Gastroesophageal sphincter (tissue), 4 donors: ENCODE results near the gene TTC21A. TPM values are rescaled to one million over a fixed set of nuclear protein-coding genes. Genes with fewer than 3 reads are reported as not detected.

ENCODE experiments used
- ATAC-seq: fragments of 150-250 bp; one replicate; pipeline ENCODE4 v1.9.1; 2016; ENCODE audit warnings: mild to moderate bottlenecking, moderate library complexity
- H3K27ac ChIP-seq, 4 donors: fragments of 200-600 bp; sonication (generic) in 3 of 4; 1 replicate in 3 of 4; 2 replicates in 1 of 4; pipeline ENCODE4 v1.5.1; 2016 to 2019
- H3K27me3 ChIP-seq: fragments of 200-600 bp; sonication (generic); one replicate; pipeline ENCODE4 v1.5.1; 2019
- H3K36me3 ChIP-seq, 2 donors: fragments of 200-600 bp; sonication (generic); one replicate each; pipeline ENCODE4 v1.5.1; 2019; ENCODE audit warnings: control low read depth in 1 of 2
- H3K4me1 ChIP-seq, 3 donors: fragments of 200-600 bp; sonication (generic); 1 replicate in 2 of 3; 2 replicates in 1 of 3; pipeline ENCODE4 v1.5.1; 2016 to 2019; ENCODE audit warnings: control low read depth in 2 of 3
- H3K4me3 ChIP-seq, 2 donors: fragments of 200-600 bp; sonication (generic); one replicate each; pipeline ENCODE4 v1.5.1; 2019; ENCODE audit warnings: mild to moderate bottlenecking in 1 of 2, moderate library complexity in 1 of 2
- H3K9me3 ChIP-seq, 3 donors: fragments of 200-600 bp; sonication (generic); one replicate each; pipeline ENCODE4 v1.5.1; 2017 to 2019; ENCODE audit warnings: control low read depth in 2 of 3
- CTCF ChIP-seq, 4 experiments: fragments of 200-600 bp in 2 of 4; fragments of 450-650 bp in 2 of 4; sonication (generic) in 1 of 4; IDR thresholded peaks; one replicate each; pipeline ENCODE4 v1.5.1; 2017 to 2019; ENCODE audit warnings: antibody characterized with exemption in 4 of 4, mild to moderate bottlenecking in 2 of 4, moderate library complexity in 2 of 4
- EP300 ChIP-seq: sonication (generic); formaldehyde crosslinking; IDR thresholded peaks from one replicate; pipeline ENCODE4 v1.6.1; 2017; ENCODE audit warnings: antibody characterized with exemption, mild to moderate bottlenecking
- POLR2A ChIP-seq, 2 donors: fragments of 450-650 bp; IDR thresholded peaks; one replicate each; pipeline ENCODE4 v1.6.1; 2017; ENCODE audit warnings: antibody characterized with exemption in 2 of 2, mild to moderate bottlenecking in 2 of 2, moderate library complexity in 1 of 2
- POLR2AphosphoS5 ChIP-seq: sonication (generic); formaldehyde crosslinking; IDR thresholded peaks from one replicate; pipeline ENCODE4 v1.6.1; 2017; ENCODE audit warnings: antibody characterized with exemption
- WGBS, 2 donors: methylation state at CpG; one replicate each; pipeline ENCODE4 v1.1.5; 2018; ENCODE audit warnings: low coverage in 1 of 2; 5-methylcytosine and 5-hydroxymethylcytosine counted together
- total RNA-seq, 4 donors: library from RNA; depleted of rRNA; stranded (reverse); fragments of >200 nt; gene quantifications; one replicate each; pipeline ENCODE4 v1.1.0, GENCODE V29; 2016

Gene TTC21A
- total RNA-seq, 4 donors from 2014 or later, result 0.54 to 8.5 (median 5.0) TPM

- Histone ChIP-seq H3K36me3 (peaks cover 0 to 41% of the 10 kb centered on the region in 2 donors), H3K9me3 (no peaks in the 10 kb centered on the region), H3K4me3 (no peak overlapping the region), H3K27me3 (no peaks in the 10 kb centered on the region), H3K4me1 (peaks cover 0 to 10% (median 3%) of the 10 kb centered on the region in 3 donors), H3K27ac (no peak overlapping the region)
- ATAC-seq, result no peak
- 64% methylated on average over 2 of the region's 3 CpGs; no CpG with 5 or more reads in 1 of the 2 donors for WGBS, 2 donors
- no peak for TF ChIP-seq EP300
These were observed 5.8 kb downstream of the TTC21A start for GRCh38 chr3:39113291-39113690.

- WGBS, 2 donors, result 100% methylated on average over 1 of the region's 5 CpGs
- Histone ChIP-seq H3K36me3 (peaks cover 0 to 52% of the 10 kb centered on the region in 2 donors), H3K4me3 (no peak overlapping the region), H3K4me1 (no peaks in the 10 kb centered on the region), H3K9me3 (no peaks in the 10 kb centered on the region), H3K27ac (no peak overlapping the region), H3K27me3 (no peaks in the 10 kb centered on the region)
- TF ChIP-seq EP300 (no peak), POLR2AphosphoS5 (no peak), CTCF (IDR thresholded peaks at IDR 0.05) (no peak), POLR2A (IDR thresholded peaks at IDR 0.05) (no peak)
- no peak for ATAC-seq
These were observed 7.0 kb downstream of the TTC21A start for GRCh38 chr3:39114456-39114855.

GRCh38 chr3:39115870-39116269 lies 8.4 kb downstream of the TTC21A start:
- H3K4me1 ChIP-seq, result no peaks in the 10 kb centered on the region
- H3K36me3 ChIP-seq, result peaks cover 0 to 55% of the 10 kb centered on the region in 2 donors
- TF ChIP-seq CTCF (IDR thresholded peaks at IDR 0.05) (no peak), POLR2AphosphoS5 (no peak), EP300 (no peak), POLR2A (IDR thresholded peaks at IDR 0.05) (no peak)
- 90 to 100% methylated on average over 1 of the region's 3 CpGs for WGBS, 2 donors
- no peak overlapping the region for H3K4me3 ChIP-seq
- ATAC-seq, result no peak
- H3K9me3 ChIP-seq, result no peaks in the 10 kb centered on the region
- H3K27me3 ChIP-seq, result no peaks in the 10 kb centered on the region
- no peak overlapping the region for H3K27ac ChIP-seq

- TF ChIP-seq POLR2AphosphoS5, result no peak
- TF ChIP-seq EP300, result no peak
- Histone ChIP-seq H3K36me3 (peaks cover 0 to 43% of the 10 kb centered on the region in 2 donors), H3K4me3 (no peak overlapping the region), H3K27ac (no peak overlapping the region), H3K27me3 (no peaks in the 10 kb centered on the region), H3K4me1 (no peaks in the 10 kb centered on the region), H3K9me3 (no peaks in the 10 kb centered on the region)
- ATAC-seq, result no peak
- 88 to 92% methylated on average over 1 to 3 of the region's 3 CpGs for WGBS, 2 donors
These were observed 10.6 kb downstream of the TTC21A start for GRCh38 chr3:39118079-39118478.

GRCh38 chr3:39118931-39119660 lies 11.6 kb downstream of the TTC21A start:
- no peak for ATAC-seq
- no peak for TF ChIP-seq POLR2A (IDR thresholded peaks at IDR 0.05)
- TF ChIP-seq EP300, result no peak
- TF ChIP-seq POLR2AphosphoS5, result no peak
- TF ChIP-seq CTCF (IDR thresholded peaks at IDR 0.05), result no peak
- H3K27ac ChIP-seq, result no peak overlapping the region
- H3K4me3 ChIP-seq, result no peak overlapping the region
- H3K27me3 ChIP-seq, result no peaks in the 10 kb centered on the region
- no peaks in the 10 kb centered on the region for H3K9me3 ChIP-seq
- 67 to 80% methylated on average over 2 to 3 of the region's 5 CpGs for WGBS, 2 donors
- peaks cover 0 to 43% of the 10 kb centered on the region in 2 donors for H3K36me3 ChIP-seq
- H3K4me1 ChIP-seq, result no peaks in the 10 kb centered on the region

GRCh38 chr3:39121621-39122020 lies 14.1 kb downstream of the TTC21A start:
- Histone ChIP-seq H3K4me1 (peaks cover 0 to 4% (median 0%) of the 10 kb centered on the region in 3 donors), H3K4me3 (no peak overlapping the region), H3K36me3 (peaks cover 0 to 43% of the 10 kb centered on the region in 2 donors), H3K27me3 (no peaks in the 10 kb centered on the region), H3K9me3 (no peaks in the 10 kb centered on the region), H3K27ac (no peak overlapping the region)
- WGBS, 2 donors, result 83% methylated on average over 2 of the region's 2 CpGs; no CpG with 5 or more reads in 1 of the 2 donors
- ATAC-seq, result no peak
- TF ChIP-seq POLR2AphosphoS5 (no peak), POLR2A (IDR thresholded peaks at IDR 0.05) (no peak), EP300 (no peak), CTCF (IDR thresholded peaks at IDR 0.05) (no peak)
